ENCODE results near the gene MTO1.
"Not testable (repeated sequence)": the region's sequence is repeated elsewhere in the genome, so short reads cannot be mapped to it uniquely, and the experiment has no call there.

MTO1 gene

GRCh38 chr6:73503027-73503772 lies 41.7 kb downstream of the MTO1 start:
- no peak for DNase-seq (ENCODE audit: low read depth)
- H3K4me3 ChIP-seq (ENCODE audit: control insufficient read depth, low read depth, low read length) = no peak overlapping the region
- TF ChIP-seq CTCF (conservative IDR thresholded peaks at IDR 0.05; ENCODE audit: control insufficient read depth, insufficient read depth, low read depth, low read length) = no peak

DNA sequence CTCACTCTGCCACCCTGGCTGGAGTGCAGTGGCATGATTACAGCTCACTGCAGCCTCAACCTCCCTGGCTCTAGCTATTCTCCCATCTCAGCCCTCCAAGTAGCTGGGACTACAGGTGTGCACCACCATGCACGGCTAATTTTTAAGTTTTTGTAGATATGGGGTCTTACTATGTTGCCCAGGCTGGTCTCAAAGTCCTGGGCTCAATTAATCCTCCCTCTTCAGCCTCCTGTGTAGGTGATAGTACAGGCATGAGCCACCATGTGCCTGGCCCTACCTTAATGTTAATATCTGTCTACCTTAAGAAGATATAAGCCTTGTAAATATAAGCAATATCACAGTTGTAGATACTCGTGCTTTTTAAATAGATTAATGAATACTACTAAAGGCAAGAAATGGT lies 42.6 kb downstream of the MTO1 start:
- no peak for TF ChIP-seq CTCF (conservative IDR thresholded peaks at IDR 0.05; ENCODE audit: control insufficient read depth, insufficient read depth, low read depth, low read length)
- no peak for DNase-seq (ENCODE audit: low read depth)
- H3K4me3 ChIP-seq (ENCODE audit: control insufficient read depth, low read depth, low read length) = no peak overlapping the region

- no peak for DNase-seq (ENCODE audit: low read depth)
- no peak for TF ChIP-seq CTCF (conservative IDR thresholded peaks at IDR 0.05; ENCODE audit: control insufficient read depth, insufficient read depth, low read depth, low read length)
- no peak overlapping the region for H3K4me3 ChIP-seq (ENCODE audit: control insufficient read depth, low read depth, low read length)
These were observed 43.6 kb downstream of the MTO1 start for GRCh38 chr6:73505142-73505541.

- not testable (repeated sequence) for DNase-seq (ENCODE audit: low read depth); H3K4me3 ChIP-seq (ENCODE audit: control insufficient read depth, low read depth, low read length)
These were observed 44.2 kb downstream of the MTO1 start for GRCh38 chr6:73505705-73506104.

- DNase-seq (ENCODE audit: low read depth) = no peak
- no peak for TF ChIP-seq CTCF (conservative IDR thresholded peaks at IDR 0.05; ENCODE audit: control insufficient read depth, insufficient read depth, low read depth, low read length)
- no peak overlapping the region for H3K4me3 ChIP-seq (ENCODE audit: control insufficient read depth, low read depth, low read length)
These were observed 44.7 kb downstream of the MTO1 start for GRCh38 chr6:73506246-73506645.

- TF ChIP-seq CTCF (conservative IDR thresholded peaks at IDR 0.05; ENCODE audit: control insufficient read depth, insufficient read depth, low read depth, low read length) = no peak
- no peak overlapping the region for H3K4me3 ChIP-seq (ENCODE audit: control insufficient read depth, low read depth, low read length)
- no peak for DNase-seq (ENCODE audit: low read depth)
These were observed 47.2 kb downstream of the MTO1 start for GRCh38 chr6:73508776-73509175.

DNA sequence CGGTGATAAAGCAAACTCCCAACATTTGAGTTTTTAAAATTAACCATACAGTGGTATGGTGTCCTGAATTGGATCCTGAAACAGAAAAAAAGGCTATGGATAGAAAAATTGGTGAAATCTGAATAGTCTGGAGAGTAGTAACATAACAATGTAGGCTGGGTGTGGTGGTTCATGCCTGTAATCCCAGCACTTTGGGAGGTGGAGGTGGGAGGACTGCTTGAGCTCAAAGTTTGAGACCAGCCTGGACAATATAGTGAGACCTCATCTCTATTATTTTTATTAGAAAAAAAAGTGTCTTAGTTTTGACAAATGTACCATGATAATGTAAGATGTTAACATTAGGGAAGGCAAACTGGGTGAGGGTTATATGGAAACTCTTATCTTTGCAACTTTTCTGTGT lies 48.3 kb downstream of the MTO1 start:
- no peak for DNase-seq (ENCODE audit: low read depth)
- TF ChIP-seq CTCF (conservative IDR thresholded peaks at IDR 0.05; ENCODE audit: control insufficient read depth, insufficient read depth, low read depth, low read length) = no peak

More for the DNA sequence above, 48.3 kb downstream of the MTO1 start:
- no peak overlapping the region for H3K4me3 ChIP-seq (ENCODE audit: control insufficient read depth, low read depth, low read length)

All from fibroblast of mammary gland (primary cell).